G401.6 (cell line): ENCODE results near the gene ZNF296.

Source experiments
- FAIRE-seq: peaks from 2 replicates; lab custom pipeline; 2012; peaks lifted over from hg19 to GRCh38; lab: Jason Lieb, UNC

The ZNF296 gene

DNA sequence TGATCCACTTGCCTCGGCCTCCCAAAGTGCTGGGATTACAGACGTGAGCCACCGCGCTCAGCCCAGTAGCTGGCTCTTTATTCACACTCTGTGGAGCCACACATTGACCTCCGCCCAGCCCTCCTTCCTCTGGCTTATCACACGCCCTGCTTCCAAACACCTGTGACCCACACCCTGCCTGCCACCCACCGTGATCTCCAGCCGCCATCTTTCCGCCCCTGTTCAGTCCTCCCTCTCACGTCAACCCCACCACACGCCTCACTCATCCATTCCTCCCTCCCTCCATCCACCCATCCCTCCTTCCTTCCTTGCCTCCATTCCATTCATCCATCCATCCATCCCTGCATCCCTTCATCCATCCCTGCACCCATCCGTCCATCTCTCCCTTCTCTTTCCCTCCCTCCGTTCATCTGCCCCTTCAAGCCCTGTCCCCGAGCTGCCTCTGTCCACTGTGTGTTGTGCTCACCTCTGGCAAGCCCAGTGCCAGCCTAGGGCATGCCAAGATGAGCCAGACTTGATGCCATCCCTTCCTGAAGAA lies 17.6 kb downstream of the ZNF296 start:
- FAIRE-seq = no peak

- FAIRE-seq = no peak
These were observed 18.8 kb downstream of the ZNF296 start for GRCh38 chr19:45057444-45057843.

DNA sequence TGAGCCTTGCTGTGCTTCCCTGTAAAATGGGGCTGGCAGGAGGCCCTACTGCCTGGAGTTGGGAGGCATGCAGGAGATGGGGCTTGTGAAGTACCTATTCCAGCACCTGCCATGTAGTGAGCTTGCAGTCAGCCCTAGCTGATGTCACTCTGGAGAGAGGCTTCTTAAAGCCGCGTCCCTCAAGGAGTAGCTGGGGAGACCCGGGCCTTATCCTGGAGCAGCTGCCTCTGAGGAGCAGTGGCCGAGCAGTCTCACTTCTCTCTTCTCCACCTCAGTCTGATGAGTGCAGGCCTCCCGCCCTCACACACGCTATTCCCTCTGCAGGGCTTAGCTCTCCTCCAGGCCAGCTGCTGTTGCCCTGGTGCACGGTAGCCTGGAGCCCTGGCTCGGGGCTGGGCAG lies 19.4 kb downstream of the ZNF296 start:
- FAIRE-seq = no peak

DNA sequence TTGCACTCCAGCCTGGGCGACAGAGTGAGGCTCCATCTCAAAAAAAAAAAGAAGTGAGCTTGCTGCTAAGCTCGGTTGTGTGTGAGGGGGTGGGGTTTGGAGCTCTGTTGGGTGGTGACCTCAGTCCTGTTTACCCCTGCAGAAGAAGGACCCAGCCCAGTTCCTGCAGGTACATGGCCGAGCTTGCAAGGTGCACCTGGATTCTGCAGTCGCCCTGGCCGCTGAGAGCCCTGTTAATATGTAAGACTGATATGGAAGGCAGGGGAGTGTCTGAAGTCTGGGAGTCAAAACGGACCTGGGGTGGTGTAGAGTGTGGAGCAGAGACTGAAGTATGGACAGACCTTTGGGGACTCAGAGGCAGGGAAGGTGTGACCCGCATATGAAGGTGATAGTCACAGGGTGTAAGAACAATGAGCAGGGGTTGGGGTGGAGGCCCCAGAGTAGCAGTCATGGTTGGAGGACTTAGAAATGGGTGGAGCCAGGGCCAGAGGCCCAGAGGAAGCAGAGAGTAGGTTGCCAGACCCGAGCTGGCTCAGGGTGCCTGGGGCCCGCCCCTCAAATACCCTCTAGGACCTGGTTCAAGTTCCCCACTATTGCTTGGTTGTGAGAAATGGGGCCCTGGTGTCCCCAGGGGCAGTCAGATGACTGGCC lies 24.2 kb downstream of the ZNF296 start:
- FAIRE-seq = no peak

DNA sequence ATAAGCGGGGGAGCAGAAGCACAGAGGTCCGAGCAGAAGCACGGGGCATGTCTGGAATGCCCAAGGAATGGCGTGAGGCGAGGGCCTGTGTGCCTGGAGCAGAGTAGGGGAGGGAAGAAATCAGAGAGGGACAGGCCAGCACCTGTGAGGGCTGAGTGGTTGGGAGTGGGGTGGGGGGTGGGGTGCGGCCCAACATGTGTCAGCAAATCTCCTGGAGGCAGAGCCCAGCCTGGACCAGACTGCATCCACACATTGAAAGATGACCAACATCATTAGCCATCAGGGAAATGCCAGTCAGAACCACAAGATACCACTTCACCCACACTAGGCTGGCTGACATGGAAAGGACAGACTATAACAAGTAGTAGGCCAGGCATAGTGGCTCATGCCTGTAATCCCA lies 26.2 kb downstream of the ZNF296 start:
- no peak for FAIRE-seq

- no peak for FAIRE-seq
These were observed 27.1 kb downstream of the ZNF296 start for GRCh38 chr19:45049073-45049736.

DNA sequence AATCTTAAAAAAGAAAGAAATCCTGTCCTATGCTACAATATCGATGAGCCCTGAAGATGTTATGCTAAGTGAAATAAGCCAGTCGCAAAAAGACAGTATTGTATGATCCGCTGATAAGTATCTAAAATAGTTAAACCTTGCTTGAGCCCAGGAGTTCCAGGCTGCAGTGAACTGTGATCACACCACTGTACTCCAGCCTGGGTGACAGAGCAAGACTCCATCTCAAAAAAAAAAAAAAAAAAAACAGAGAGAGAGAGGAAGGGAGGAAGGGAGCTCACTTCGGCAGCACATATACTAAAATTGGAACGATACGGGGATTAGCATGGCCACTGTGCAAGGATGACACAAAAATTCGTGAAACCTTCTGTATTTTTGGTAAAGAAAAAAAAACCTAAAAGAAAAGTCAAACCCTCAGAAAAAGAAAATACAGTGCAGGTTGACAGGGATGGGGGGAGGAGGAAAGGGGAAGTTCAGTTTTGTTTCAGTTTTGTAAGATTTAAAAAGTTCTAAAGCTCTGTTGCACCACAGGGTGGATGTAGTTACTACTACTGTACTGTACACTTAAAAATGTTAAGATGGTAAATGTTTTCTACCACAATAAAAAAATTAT lies 29.0 kb downstream of the ZNF296 start:
- no peak for FAIRE-seq

DNA sequence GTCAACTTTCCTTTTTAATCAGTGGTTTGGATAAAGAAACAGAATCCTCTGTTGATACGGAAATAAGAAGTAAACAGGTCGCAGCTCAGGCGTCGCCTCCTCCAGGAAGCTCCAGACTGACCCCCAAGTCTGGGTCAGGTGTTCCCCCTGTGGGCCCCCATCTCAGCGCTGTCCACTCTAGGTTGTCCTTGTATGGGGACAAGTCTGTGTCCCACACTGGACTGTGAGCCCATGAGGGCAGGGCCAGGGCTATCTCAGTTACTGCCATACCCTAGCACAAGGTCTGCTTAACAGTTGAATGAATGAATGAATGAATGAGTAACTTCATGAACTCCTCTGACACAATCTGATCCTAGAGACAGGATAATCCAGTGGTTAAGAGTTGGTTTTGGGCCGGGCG lies 29.9 kb downstream of the ZNF296 start:
- FAIRE-seq = no peak

DNA sequence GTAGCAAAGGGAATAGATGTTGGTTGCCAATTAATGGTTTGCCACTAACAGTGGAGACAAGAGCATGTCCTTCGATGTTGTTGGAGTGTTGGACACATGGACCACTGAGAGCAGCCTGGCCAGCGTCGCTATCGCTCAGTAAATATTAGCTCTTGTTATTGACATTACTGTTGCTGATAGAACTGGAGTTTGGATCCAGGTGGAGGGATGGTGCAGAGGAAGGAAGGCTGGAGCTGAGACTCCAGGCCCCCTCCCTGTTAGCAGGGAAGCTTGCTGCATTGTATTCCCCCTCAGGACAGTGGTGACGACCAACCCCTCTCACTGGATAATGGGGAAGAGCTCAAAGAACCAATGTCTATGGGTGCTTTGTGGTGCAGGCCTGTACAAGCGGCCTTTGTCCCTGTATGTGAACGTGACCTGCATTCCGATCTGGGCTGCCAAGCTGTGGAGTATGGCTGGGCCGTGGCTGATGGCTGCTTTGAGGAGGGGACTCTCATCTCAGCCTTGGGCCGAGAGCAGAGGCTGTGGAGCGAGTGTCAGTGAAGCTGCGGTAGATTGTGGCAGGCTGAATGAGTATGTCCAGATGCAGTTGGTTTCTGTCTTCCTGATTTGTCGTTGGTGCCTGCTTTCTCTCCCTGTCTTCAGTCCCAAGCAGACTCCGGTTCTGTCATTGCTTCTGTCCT lies 30.5 kb downstream of the ZNF296 start:
- FAIRE-seq = no peak

DNA sequence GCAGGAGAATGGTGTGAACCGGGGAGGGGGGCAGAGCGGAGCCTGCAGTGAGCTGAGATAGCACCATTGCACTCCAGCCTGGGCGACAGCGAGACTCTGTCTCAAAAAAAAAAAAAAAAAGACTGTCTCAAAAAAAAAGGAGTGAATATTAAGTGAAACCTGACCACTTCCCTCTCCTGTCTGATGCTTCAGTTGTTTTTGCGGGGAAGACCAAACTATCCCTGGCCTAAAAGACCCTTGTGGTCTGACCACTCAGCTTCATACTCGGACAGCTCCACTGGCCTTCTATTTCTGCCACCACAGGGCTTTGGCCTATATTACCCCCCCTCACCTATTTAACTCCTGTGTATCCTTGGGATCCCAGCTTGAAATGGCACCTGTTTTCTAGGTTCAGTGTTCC lies 35.2 kb downstream of the ZNF296 start:
- FAIRE-seq = no peak

- no peak for FAIRE-seq
These were observed 36.1 kb downstream of the ZNF296 start for GRCh38 chr19:45040059-45040771.

GRCh38 chr19:45038931-45039893 lies 37.1 kb downstream of the ZNF296 start, which contains the start of gene CLASRP:
Gene CLASRP (plus strand): TSS chr19:45039045. CDS start chr19:45040213, 1,168 bp downstream.
- peak; percentile 94 for FAIRE-seq

GRCh38 chr19:45037393-45038169 lies 38.7 kb downstream of the ZNF296 start:
- no peak for FAIRE-seq

- FAIRE-seq = no peak
These were observed 40.5 kb downstream of the ZNF296 start for GRCh38 chr19:45035755-45036154.

DNA sequence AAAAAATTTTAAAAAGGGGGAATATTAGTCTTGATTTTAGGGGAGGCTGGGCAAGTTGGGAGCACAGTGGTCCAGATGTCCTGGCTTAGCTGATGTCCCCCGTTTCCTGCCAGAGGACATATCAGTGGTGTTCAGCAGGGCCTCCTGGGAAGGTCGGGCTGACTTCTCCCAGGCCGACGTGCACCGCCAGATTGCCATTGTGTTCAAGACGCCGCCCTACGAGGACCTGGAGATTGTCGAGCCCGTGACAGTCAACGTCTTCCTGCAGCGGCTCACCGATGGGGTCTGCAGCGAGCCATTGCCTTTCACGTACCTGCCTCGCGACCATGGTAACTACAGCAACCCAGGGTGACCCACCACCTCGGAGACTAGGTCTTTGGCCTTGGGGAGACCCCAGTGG lies 43.9 kb downstream of the ZNF296 start:
- no peak for FAIRE-seq

- no peak for FAIRE-seq
These were observed 45.5 kb downstream of the ZNF296 start for GRCh38 chr19:45030825-45031224.

DNA sequence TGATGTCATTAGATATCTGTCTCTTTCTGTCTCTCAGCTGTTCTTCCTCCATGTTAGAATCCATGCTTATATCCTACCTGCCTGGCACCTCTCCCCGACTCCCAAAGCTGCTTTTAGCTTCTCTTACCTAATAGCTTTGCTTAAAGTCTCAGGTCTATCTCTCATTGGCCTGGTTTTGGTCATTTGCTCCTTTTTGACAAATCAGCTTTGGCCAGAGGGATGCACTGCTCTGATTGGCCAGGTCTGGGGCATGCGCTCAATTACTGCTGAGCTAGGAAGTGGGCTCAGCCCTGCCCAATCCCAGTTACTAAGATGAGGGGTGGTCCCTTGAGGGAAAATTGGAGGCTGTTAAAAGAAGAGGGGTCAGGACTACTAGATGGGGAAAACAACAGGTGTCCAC lies 48.9 kb downstream of the ZNF296 start:
- no peak for FAIRE-seq

GRCh38 chr19:45025264-45025663 lies 51.0 kb downstream of the ZNF296 start:
- FAIRE-seq = no peak

GRCh38 chr19:45023048-45023447 lies 53.2 kb downstream of the ZNF296 start:
- FAIRE-seq = no peak

GRCh38 chr19:45021971-45022370 lies 54.3 kb downstream of the ZNF296 start:
- no peak for FAIRE-seq
